IPS-15b (cell line): ENCODE results near the gene STXBP4.

ENCODE experiments used
- H3K27me3 ChIP-seq: one replicate; pipeline ENCODE4 v1.6.1; 2013; ENCODE audit warnings: low read length; ENCODE audit not compliant: control insufficient read depth, insufficient read depth
- H3K36me3 ChIP-seq: one replicate; pipeline ENCODE4 v1.6.1; 2013; ENCODE audit warnings: low read length; ENCODE audit not compliant: control insufficient read depth, insufficient read depth
- H3K4me1 ChIP-seq: one replicate; pipeline ENCODE4 v1.6.1; 2013; ENCODE audit warnings: mild to moderate bottlenecking, low read length; ENCODE audit not compliant: control insufficient read depth, insufficient read depth
- H3K4me3 ChIP-seq: one replicate; pipeline ENCODE4 v1.5.1; 2013; ENCODE audit warnings: low read depth, low read length
- H3K9ac ChIP-seq: one replicate; pipeline ENCODE4 v1.6.1; 2013; ENCODE audit warnings: low read depth, mild to moderate bottlenecking, low read length
- H3K9me3 ChIP-seq: one replicate; pipeline ENCODE4 v1.6.1; 2013; ENCODE audit warnings: mild to moderate bottlenecking, low read length; ENCODE audit not compliant: control insufficient read depth, insufficient read depth

The STXBP4 gene

DNA sequence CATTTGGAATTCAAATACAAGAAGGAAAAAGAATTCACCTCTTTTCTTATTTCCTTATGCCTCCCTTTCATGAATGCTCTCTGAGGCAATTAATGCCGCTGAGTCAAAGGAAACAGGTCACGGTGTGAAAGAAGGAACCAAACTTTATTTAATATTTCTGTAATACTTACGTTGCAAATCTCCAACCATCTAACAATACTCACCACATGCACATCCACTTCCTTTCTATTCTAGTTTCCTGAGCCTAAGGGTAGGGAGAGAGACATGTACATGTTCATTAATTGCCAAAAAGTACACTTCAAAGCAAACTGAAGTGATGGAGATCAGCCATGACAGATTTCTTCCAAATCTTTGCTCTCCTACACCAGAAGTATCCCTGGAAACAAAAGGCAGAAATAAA is 248.3 kb downstream of the STXBP4 start:
- Histone ChIP-seq H3K9me3 (no peaks in the 10 kb centered on the region), H3K4me3 (no peak overlapping the region), H3K9ac (no peak overlapping the region)

GRCh38 chr17:55219459-55219858 is 250.9 kb downstream of the STXBP4 start:
- Histone ChIP-seq H3K9ac (no peak overlapping the region), H3K9me3 (no peaks in the 10 kb centered on the region), H3K27me3 (no peaks in the 10 kb centered on the region), H3K4me1 (no peaks in the 10 kb centered on the region), H3K4me3 (no peak overlapping the region), H3K36me3 (no peaks in the 10 kb centered on the region)

More for the DNA sequence above, 248.3 kb downstream of the STXBP4 start:
- no peaks in the 10 kb centered on the region for H3K36me3 ChIP-seq
- H3K4me1 ChIP-seq: no peaks in the 10 kb centered on the region
- H3K27me3 ChIP-seq: no peaks in the 10 kb centered on the region

DNA sequence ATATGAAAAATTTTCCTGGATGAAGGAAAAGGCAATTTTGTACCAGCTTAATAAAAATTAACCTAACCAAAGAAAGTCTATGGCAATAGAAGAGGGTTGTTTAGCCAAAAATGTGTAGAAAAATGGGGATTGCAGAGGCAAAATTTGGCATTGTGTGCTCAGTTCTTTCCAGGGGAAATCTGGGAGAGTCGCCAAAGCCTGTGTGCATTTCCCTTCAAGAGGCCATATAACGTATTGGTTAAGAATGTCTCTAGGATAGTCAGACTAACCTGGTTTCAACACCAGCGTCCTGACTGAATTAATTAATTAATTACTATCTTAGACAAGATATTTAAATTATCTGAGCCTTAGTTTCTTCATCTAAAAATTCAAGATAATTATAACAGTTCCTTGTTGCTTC is 251.4 kb downstream of the STXBP4 start:
- no peaks in the 10 kb centered on the region for H3K27me3 ChIP-seq
- no peaks in the 10 kb centered on the region for H3K9me3 ChIP-seq
- H3K4me1 ChIP-seq: no peaks in the 10 kb centered on the region
- H3K4me3 ChIP-seq: no peak overlapping the region
- H3K36me3 ChIP-seq: no peaks in the 10 kb centered on the region
- no peak overlapping the region for H3K9ac ChIP-seq
